IMR-90 (cell line): Measurements from ENCODE around the gene ZBTB25. TPM values are rescaled to one million over a fixed set of nuclear protein-coding genes. Genes with fewer than 3 reads are reported as not detected.

Experiments
- ATAC-seq: fragments of 200-7000 bp; cut with Tn5 transposase; 2 replicates; pipeline ENCODE4 v1.9.1; 2020; ENCODE audit warnings: low read depth, mild to moderate bottlenecking, moderate library complexity
- BruUV-seq: library from RNA; stranded (reverse); fragments of 400-500 nt; replicated peaks from 2 replicates; lab custom pipeline; 2021; lab: Mats Ljungman, UMichigan
- CTCF ChIA-PET: fragments of 300-600 bp; formaldehyde crosslinking; extraction: SDS; loops from one replicate; lab custom pipeline; 2021; ENCODE audit warnings: antibody characterized with exemption; lab: Yijun Ruan, JAX
- POLR2A ChIA-PET: fragments of 300-600 bp; sonication (Branson Sonifier 250); formaldehyde crosslinking; loops from one replicate; lab custom pipeline; 2022; ENCODE audit warnings: antibody characterized with exemption; ENCODE audit not compliant: unreplicated experiment; lab: Charles Lee
- DNase-seq: peaks from one replicate; pipeline ENCODE4 v3.0.0; 2013
- H2AFZ ChIP-seq: replicated peaks from 2 replicates; pipeline ENCODE3; 2013; ENCODE audit warnings: low read length, mild to moderate bottlenecking; ENCODE audit not compliant: poor library complexity
- H2AK5ac ChIP-seq: 2 replicates; pipeline ENCODE4 v1.6.1; 2013; ENCODE audit warnings: low read depth, low read length, inconsistent platforms
- H2AK9ac ChIP-seq: replicated peaks from 2 replicates; pipeline ENCODE3; 2013; ENCODE audit warnings: mild to moderate bottlenecking, low read depth, low read length, moderate library complexity; ENCODE audit not compliant: poor library complexity
- H2BK120ac ChIP-seq: 2 replicates; pipeline ENCODE4 v1.6.1; 2013; ENCODE audit warnings: low read depth, low read length, inconsistent platforms
- H2BK15ac ChIP-seq: 3 replicates; pipeline ENCODE4 v1.6.1; 2013; ENCODE audit warnings: low read depth, low read length, inconsistent platforms
- H2BK20ac ChIP-seq: 2 replicates; pipeline ENCODE4 v1.6.1; 2013; ENCODE audit warnings: low read depth, mild to moderate bottlenecking, inconsistent platforms, low read length, moderate library complexity
- H2BK5ac ChIP-seq: 2 replicates; pipeline ENCODE4 v1.6.1; 2013; ENCODE audit warnings: mild to moderate bottlenecking, low read depth, low read length, inconsistent platforms; ENCODE audit not compliant: poor library complexity, severe bottlenecking
- H3K14ac ChIP-seq: replicated peaks from 2 replicates; pipeline ENCODE4 v1.6.1; 2013; ENCODE audit warnings: low read depth, low read length, inconsistent platforms
- H3K18ac ChIP-seq: 2 replicates; pipeline ENCODE4 v1.6.1; 2013; ENCODE audit warnings: low read depth, low read length, control low read depth
- H3K23ac ChIP-seq: 2 replicates; pipeline ENCODE4 v1.6.1; 2013; ENCODE audit warnings: low read depth, low read length, inconsistent platforms
- H3K27ac ChIP-seq: 2 replicates; pipeline ENCODE4 v1.5.1; 2013; ENCODE audit warnings: mild to moderate bottlenecking, control low read depth, low read length; ENCODE audit not compliant: insufficient read depth
- H3K27me3 ChIP-seq: 2 replicates; pipeline ENCODE4 v1.6.1; 2013; ENCODE audit warnings: low read length; ENCODE audit not compliant: control insufficient read depth, insufficient read depth
- H3K36me3 ChIP-seq: 2 replicates; pipeline ENCODE4 v1.6.1; 2013; ENCODE audit warnings: low read length, mixed read lengths; ENCODE audit not compliant: control insufficient read depth, insufficient read depth
- H3K4ac ChIP-seq: 2 replicates; pipeline ENCODE4 v1.6.1; 2013; ENCODE audit warnings: low read depth, low read length, inconsistent platforms
- H3K4me1 ChIP-seq: 2 replicates; pipeline ENCODE4 v1.6.1; 2013; ENCODE audit warnings: low read length, mixed read lengths; ENCODE audit not compliant: control insufficient read depth, insufficient read depth
- H3K4me2 ChIP-seq: 2 replicates; pipeline ENCODE4 v1.6.1; 2013; ENCODE audit warnings: low read depth, mild to moderate bottlenecking, control low read depth, low read length, moderate library complexity
- H3K4me3 ChIP-seq: 2 replicates; pipeline ENCODE4 v1.5.1; 2013; ENCODE audit warnings: low read depth, mild to moderate bottlenecking, control low read depth, low read length, moderate library complexity; ENCODE audit not compliant: insufficient read depth
- H3K56ac ChIP-seq: 2 replicates; pipeline ENCODE4 v1.6.1; 2013; ENCODE audit warnings: low read length, inconsistent platforms; ENCODE audit not compliant: insufficient read depth; ENCODE audit errors: extremely low read depth
- H3K79me1 ChIP-seq, 2 experiments: 2 replicates each; pipeline ENCODE4 v1.6.1; 2013; ENCODE audit warnings: low read length in 2 of 2, inconsistent platforms in 1 of 2, low read depth in 1 of 2
- H3K9ac ChIP-seq: 2 replicates; pipeline ENCODE4 v1.6.1; 2013; ENCODE audit warnings: low read depth, low read length, control low read depth
- H3K9me1 ChIP-seq: 2 replicates; pipeline ENCODE4 v1.6.1; 2013; ENCODE audit warnings: low read length, inconsistent platforms; ENCODE audit not compliant: insufficient read depth
- H3K9me3 ChIP-seq: 2 replicates; pipeline ENCODE4 v1.6.1; 2013; ENCODE audit warnings: low read length; ENCODE audit not compliant: control insufficient read depth, insufficient read depth
- H4K20me1 ChIP-seq: 2 replicates; pipeline ENCODE4 v1.6.1; 2013; ENCODE audit warnings: low read length, inconsistent platforms; ENCODE audit not compliant: insufficient read depth
- H4K5ac ChIP-seq: 2 replicates; pipeline ENCODE4 v1.6.1; 2013; ENCODE audit warnings: mild to moderate bottlenecking, low read depth, low read length, control low read depth
- H4K8ac ChIP-seq, 2 experiments: 2 replicates each; pipeline ENCODE4 v1.6.1; 2013; ENCODE audit warnings: low read depth in 2 of 2, low read length in 2 of 2, control low read depth in 1 of 2, inconsistent platforms in 1 of 2
- H4K91ac ChIP-seq: 2 replicates; pipeline ENCODE4 v1.6.1; 2013; ENCODE audit warnings: low read depth, low read length, inconsistent platforms; ENCODE audit not compliant: insufficient read depth
- CEBPB ChIP-seq: IDR thresholded peaks from 2 replicates; pipeline ENCODE4 v1.6.1; 2012; ENCODE audit warnings: low read depth, low read length, improper control_type of control experiment
- SMC3 ChIP-seq: fragments of 150-350 bp; IDR thresholded peaks from 2 replicates; pipeline ENCODE4 v1.6.1; 2016; ENCODE audit warnings: low read depth, mild to moderate bottlenecking, antibody characterized with exemption, low read length, moderate library complexity
- WGBS, 2 experiments: methylation state at CpG; one replicate each; pipeline versions ENCODE4 v1.1.5 to v1.1.7; 2013; ENCODE audit warnings: missing lambda C conversion rate in 2 of 2; ENCODE audit not compliant: insufficient read length in 1 of 2; ENCODE audit errors: extremely low coverage in 2 of 2; 5-methylcytosine and 5-hydroxymethylcytosine counted together
- dilution Hi-C: fragments of 300-500 bp; cut with HindIII; formaldehyde crosslinking; loops from one replicate; pipeline ENCODE4 v1.14.3; 2018; ENCODE audit warnings: low sequenced_read_pairs; ENCODE audit not compliant: unreplicated experiment
- in situ Hi-C: fragments of 300-500 bp; cut with MboI; formaldehyde crosslinking; loops from 3 replicates; pipeline ENCODE4 v1.14.3; 2019; ENCODE audit warnings: low sequenced_read_pairs, inconsistent platforms, mixed read lengths
- intact Hi-C: fragments of 100-400 bp; cut with micrococcal nuclease; formaldehyde crosslinking; loops from 2 replicates; pipeline ENCODE4 v1.10.0; 2022
- microRNA-seq, 2 experiments: library from miRNA; stranded (forward) in 1 of 2; unstranded in 1 of 2; fragments of 10-50 nt in 1 of 2; fragments of <30 nt in 1 of 2; gene quantifications in 1 of 2; microRNA quantifications in 1 of 2; one replicate each; pipeline versions ENCODE3 to v1.1.0; 2013 to 2020; ENCODE audit not compliant: insufficient read depth in 1 of 2, insufficient read length in 1 of 2, unreplicated experiment in 1 of 2
- polyA plus RNA-seq, 3 experiments: library from polyadenylated mRNA; depleted of rRNA; stranded (reverse); fragments of >200 nt; gene quantifications; 2 replicates each; pipeline ENCODE4 v1.2.3, GENCODE V29; 2012; ENCODE audit warnings: low replicate concordance in 1 of 3
- small RNA-seq, 5 experiments: library from RNA; depleted of rRNA; stranded (forward); fragments of <200 nt; gene quantifications; one replicate each; pipeline ENCODE3, GENCODE V24; 2012
- total RNA-seq: library from RNA; depleted of rRNA; stranded (reverse); fragments of >200 nt; gene quantifications from 2 replicates; pipeline ENCODE4 v1.2.3, GENCODE V29; 2012; rRNA removed

ZBTB25 gene
- total and polyA plus RNA-seq, 2 of the 4 experiments (the other 2 are of a cell fraction) = 4.4 to 6.6 TPM

- ChIA-PET POLR2A (no interaction called here), CTCF (interaction anchor here (0.7 kb wide), 1 partner anchor 82 kb away, joined by 3 read pairs; no protein-coding TSS in a partner anchor)
- H2AFZ ChIP-seq = no peak overlapping the region
- no peaks in the 10 kb centered on the region for H3K36me3 ChIP-seq
- no peaks in the 10 kb centered on the region for H3K9me3 ChIP-seq
- intact Hi-C loops (no loop called here), dilution Hi-C loops (no loop called here), in situ Hi-C loops (no loop called here)
- H3K27ac ChIP-seq = no peak overlapping the region
- no peak overlapping the region for H3K18ac ChIP-seq
- H3K79me1 ChIP-seq = peaks cover 3 to 8% of the 10 kb centered on the region in 2 experiments; a peak in 3 of 4 replicates
- no peak overlapping the region for H4K8ac ChIP-seq
- no peak overlapping the region for H3K14ac ChIP-seq
- no peak overlapping the region for H2AK5ac ChIP-seq
- no peak overlapping the region for H2BK120ac ChIP-seq
- H3K9me1 ChIP-seq = no peaks in the 10 kb centered on the region
- H3K27me3 ChIP-seq = no peaks in the 10 kb centered on the region
- no peak overlapping the region for H2BK5ac ChIP-seq
- no peak for TF ChIP-seq SMC3
- 0 out of 2 replicates have a peak, but pooled peaks have one; percentile 15 for TF ChIP-seq CEBPB
- H3K23ac ChIP-seq = no peak overlapping the region
- H3K56ac ChIP-seq = no peak overlapping the region
- peak; percentile 21; the same call in 1 of the 2 replicates for ATAC-seq
- no peak overlapping the region for H2BK15ac ChIP-seq
- no peak overlapping the region for H3K4ac ChIP-seq
- H3K4me1 ChIP-seq = no peaks in the 10 kb centered on the region
- H4K20me1 ChIP-seq = no peaks in the 10 kb centered on the region
- no CpG with 5 or more reads among the region's 6 CpGs for WGBS, 2 experiments
- H2AK9ac ChIP-seq = no peak overlapping the region
- DNase-seq = no peak
- no peak overlapping the region for H4K5ac ChIP-seq
- BruUV-seq = no TSS peak
- no peak overlapping the region for H2BK20ac ChIP-seq
- H3K9ac ChIP-seq = no peak overlapping the region
- H3K4me3 ChIP-seq = no peak overlapping the region
- H4K91ac ChIP-seq = no peak overlapping the region
- H3K4me2 ChIP-seq = no peak overlapping the region
These were observed 102.7 kb downstream of the ZBTB25 start for GRCh38 chr14:64400829-64401459.

Small RNA genes lying within 50 kb of the gene (microRNA-seq; reads per million reads assigned to microRNA genes)
- not detected for gene AL049869.4 (ENCODE audit: insufficient read depth, insufficient read length)

Small RNA genes lying within 50 kb of the gene (small RNA-seq; reads per million reads assigned to genes)
- 0 reads per million in 5 experiments for gene AL049869.4

Other genes with a start within 250 kb of the ZBTB25 start
- under 0.01 TPM in 2 replicates for gene ESR2, start 209.5 kb downstream of the ZBTB25 start, total RNA-seq
- 0.03 TPM in 1 of 2 replicates, not detected in the other for gene ESR2, start 209.5 kb downstream of the ZBTB25 start, polyA plus RNA-seq (2012; rRNA removed)
- gene MTHFD1, start 115.5 kb downstream of the ZBTB25 start, total RNA-seq = 59.7 and 64.9 TPM in 2 replicates
- 30.4 and 32.2 TPM in 2 replicates for gene MTHFD1, start 115.5 kb downstream of the ZBTB25 start, polyA plus RNA-seq (2012; rRNA removed)
- gene AKAP5, start 38.3 kb downstream of the ZBTB25 start, total RNA-seq = 0.72 and 1.4 TPM in 2 replicates
- 0.14 and 0.21 TPM in 2 replicates for gene AKAP5, start 38.3 kb downstream of the ZBTB25 start, polyA plus RNA-seq (2012; rRNA removed)
- gene ZBTB1, start 932 bp upstream of the ZBTB25 start, total RNA-seq = 37.3 and 63.0 TPM in 2 replicates
- 13.6 and 19.0 TPM in 2 replicates for gene ZBTB1, start 932 bp upstream of the ZBTB25 start, polyA plus RNA-seq (2012; rRNA removed)
- 18.9 and 19.7 TPM in 2 replicates for gene HSPA2, start 36.9 kb upstream of the ZBTB25 start, total RNA-seq
- 18.4 and 20.0 TPM in 2 replicates for gene HSPA2, start 36.9 kb upstream of the ZBTB25 start, polyA plus RNA-seq (2012; rRNA removed)
- 0.28 and 0.54 TPM in 2 replicates for gene PPP1R36, start 46.1 kb upstream of the ZBTB25 start, total RNA-seq
- 0.15 and 0.19 TPM in 2 replicates for gene PPP1R36, start 46.1 kb upstream of the ZBTB25 start, polyA plus RNA-seq (2012; rRNA removed)
- 4.4 and 8.2 TPM in 2 replicates for gene PLEKHG3, start 200.6 kb upstream of the ZBTB25 start, total RNA-seq
- 8.4 and 10.6 TPM in 2 replicates for gene PLEKHG3, start 200.6 kb upstream of the ZBTB25 start, polyA plus RNA-seq (2012; rRNA removed)